Endothelial cell (in vitro differentiated cells): Measurements from ENCODE around the gene MOBP. TPM values are rescaled to one million over a fixed set of nuclear protein-coding genes. Genes with fewer than 3 reads are reported as not detected.

Experiments
- DNase-seq: peaks from one replicate; pipeline ENCODE4 v3.0.0; 2021; ENCODE audit warnings: low spot score
- H3K27ac Mint-ChIP-seq: one replicate; pipeline ENCODE4 v1.8.0; 2021; ENCODE audit warnings: mixed read lengths, inconsistent platforms; ENCODE audit not compliant: unreplicated experiment
- H3K27me3 Mint-ChIP-seq: one replicate; pipeline ENCODE4 v1.8.0; 2021; ENCODE audit warnings: mild to moderate bottlenecking, moderate library complexity, mixed read lengths, inconsistent platforms; ENCODE audit not compliant: unreplicated experiment
- H3K36me3 Mint-ChIP-seq: one replicate; pipeline ENCODE4 v1.8.0; 2021; ENCODE audit warnings: mild to moderate bottlenecking, low read depth, mixed read lengths, inconsistent platforms; ENCODE audit not compliant: unreplicated experiment
- H3K4me1 Mint-ChIP-seq: one replicate; pipeline ENCODE4 v1.8.0; 2021; ENCODE audit warnings: mild to moderate bottlenecking, mixed read lengths, inconsistent platforms; ENCODE audit not compliant: unreplicated experiment
- H3K4me3 Mint-ChIP-seq: one replicate; pipeline ENCODE4 v1.8.0; 2021; ENCODE audit warnings: mild to moderate bottlenecking, mixed read lengths, inconsistent platforms; ENCODE audit not compliant: unreplicated experiment
- H3K9me3 Mint-ChIP-seq: one replicate; pipeline ENCODE4 v1.8.0; 2021; ENCODE audit warnings: mixed read lengths, inconsistent platforms; ENCODE audit not compliant: unreplicated experiment
- total RNA-seq: library from RNA; stranded (reverse); fragmentation: NEBNext Ultra II Directional; extraction: Animal tissue kit (Norgen Biotek cat#: 25700); gene quantifications from one replicate; pipeline ENCODE4 v1.2.1, GENCODE V29; 2021; ENCODE audit not compliant: unreplicated experiment
- TF ChIP-seq, protein P1 (sequence below): fragments of 200-600 bp; sonication (generic); IDR thresholded peaks from one replicate; pipeline ENCODE4 v1.5.0; 2021; ENCODE audit warnings: antibody characterized with exemption; ENCODE audit not compliant: unreplicated experiment

The MOBP gene
- total RNA-seq, 1 donor from 2014 or later = not detected

DNA sequence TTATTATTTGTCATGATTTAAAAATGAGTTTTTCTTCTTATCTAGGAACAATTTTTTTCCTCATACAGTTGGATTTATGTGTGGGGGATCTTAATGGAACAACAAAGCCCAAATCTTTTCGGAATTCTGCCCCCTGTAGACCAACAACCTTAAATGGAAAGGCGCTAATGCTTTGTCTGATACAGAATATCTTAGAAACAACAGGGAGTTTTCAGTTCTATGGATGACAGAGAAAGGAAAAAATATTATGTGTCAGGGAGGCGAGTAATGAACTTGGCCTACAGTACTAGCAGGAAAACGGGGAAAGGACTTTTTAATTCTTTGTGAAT is 592 bp downstream of the MOBP start:
- H3K36me3 Mint-ChIP-seq = peaks cover 2% of the 10 kb centered on the region
- H3K9me3 Mint-ChIP-seq = no peaks in the 10 kb centered on the region
- DNase-seq = no peak
- no peak overlapping the region for H3K27ac Mint-ChIP-seq
- H3K4me1 Mint-ChIP-seq = no peaks in the 10 kb centered on the region
- TF ChIP-seq, protein P1, sequence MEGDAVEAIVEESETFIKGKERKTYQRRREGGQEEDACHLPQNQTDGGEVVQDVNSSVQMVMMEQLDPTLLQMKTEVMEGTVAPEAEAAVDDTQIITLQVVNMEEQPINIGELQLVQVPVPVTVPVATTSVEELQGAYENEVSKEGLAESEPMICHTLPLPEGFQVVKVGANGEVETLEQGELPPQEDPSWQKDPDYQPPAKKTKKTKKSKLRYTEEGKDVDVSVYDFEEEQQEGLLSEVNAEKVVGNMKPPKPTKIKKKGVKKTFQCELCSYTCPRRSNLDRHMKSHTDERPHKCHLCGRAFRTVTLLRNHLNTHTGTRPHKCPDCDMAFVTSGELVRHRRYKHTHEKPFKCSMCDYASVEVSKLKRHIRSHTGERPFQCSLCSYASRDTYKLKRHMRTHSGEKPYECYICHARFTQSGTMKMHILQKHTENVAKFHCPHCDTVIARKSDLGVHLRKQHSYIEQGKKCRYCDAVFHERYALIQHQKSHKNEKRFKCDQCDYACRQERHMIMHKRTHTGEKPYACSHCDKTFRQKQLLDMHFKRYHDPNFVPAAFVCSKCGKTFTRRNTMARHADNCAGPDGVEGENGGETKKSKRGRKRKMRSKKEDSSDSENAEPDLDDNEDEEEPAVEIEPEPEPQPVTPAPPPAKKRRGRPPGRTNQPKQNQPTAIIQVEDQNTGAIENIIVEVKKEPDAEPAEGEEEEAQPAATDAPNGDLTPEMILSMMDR = peak; percentile 20
- peaks cover 3% of the 10 kb centered on the region for H3K27me3 Mint-ChIP-seq
- H3K4me3 Mint-ChIP-seq = no peak overlapping the region

DNA sequence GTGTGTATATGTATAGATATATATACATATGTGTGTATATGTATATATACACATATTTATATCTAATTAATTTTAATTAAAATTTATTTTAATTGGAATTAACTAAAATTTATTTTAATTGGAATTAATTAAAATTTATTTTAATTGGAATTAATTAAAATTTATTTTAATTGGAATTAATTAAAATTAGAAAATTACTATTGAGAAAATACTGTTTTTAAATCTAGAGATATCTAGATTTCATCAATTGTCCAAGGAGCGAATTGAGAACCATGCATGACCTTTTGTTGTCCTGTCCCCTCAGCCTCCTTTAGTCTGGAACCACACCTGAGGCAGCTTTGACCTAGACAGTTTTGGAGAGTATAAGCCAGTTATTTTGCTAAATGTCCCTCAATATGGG is 1.8 kb downstream of the MOBP start:
- H3K36me3 Mint-ChIP-seq = peaks cover 8% of the 10 kb centered on the region
- peaks cover 3% of the 10 kb centered on the region for H3K27me3 Mint-ChIP-seq
- no peak overlapping the region for H3K4me3 Mint-ChIP-seq
- H3K9me3 Mint-ChIP-seq = no peaks in the 10 kb centered on the region
- no peaks in the 10 kb centered on the region for H3K4me1 Mint-ChIP-seq
- H3K27ac Mint-ChIP-seq = no peak overlapping the region
- TF ChIP-seq, protein P1 = no peak
- DNase-seq = no peak

DNA sequence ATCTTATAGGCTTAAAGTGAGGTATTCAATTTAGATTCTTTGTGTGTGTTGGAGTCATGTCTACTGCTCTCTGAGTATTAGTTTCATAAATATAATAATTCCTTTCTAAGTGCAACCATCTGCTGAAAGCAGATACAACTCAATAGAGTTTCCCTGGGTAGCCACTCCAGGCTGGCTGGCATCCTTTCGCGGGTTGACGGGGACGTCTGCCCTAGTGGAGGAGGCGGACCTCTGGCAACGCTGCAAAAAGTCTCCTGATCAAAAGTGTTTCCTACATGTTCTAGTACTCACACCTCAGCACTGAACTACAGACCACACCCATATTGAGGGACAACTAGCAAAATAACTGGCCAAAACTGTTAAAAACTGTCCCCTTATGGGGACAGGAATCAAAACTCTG is 2.5 kb downstream of the MOBP start:
- H3K4me1 Mint-ChIP-seq = no peaks in the 10 kb centered on the region
- H3K36me3 Mint-ChIP-seq = peaks cover 8% of the 10 kb centered on the region
- TF ChIP-seq, protein P1 = no peak
- no peaks in the 10 kb centered on the region for H3K9me3 Mint-ChIP-seq
- no peak for DNase-seq
- H3K27me3 Mint-ChIP-seq = peaks cover 3% of the 10 kb centered on the region
- no peak overlapping the region for H3K27ac Mint-ChIP-seq
- H3K4me3 Mint-ChIP-seq = no peak overlapping the region

DNA sequence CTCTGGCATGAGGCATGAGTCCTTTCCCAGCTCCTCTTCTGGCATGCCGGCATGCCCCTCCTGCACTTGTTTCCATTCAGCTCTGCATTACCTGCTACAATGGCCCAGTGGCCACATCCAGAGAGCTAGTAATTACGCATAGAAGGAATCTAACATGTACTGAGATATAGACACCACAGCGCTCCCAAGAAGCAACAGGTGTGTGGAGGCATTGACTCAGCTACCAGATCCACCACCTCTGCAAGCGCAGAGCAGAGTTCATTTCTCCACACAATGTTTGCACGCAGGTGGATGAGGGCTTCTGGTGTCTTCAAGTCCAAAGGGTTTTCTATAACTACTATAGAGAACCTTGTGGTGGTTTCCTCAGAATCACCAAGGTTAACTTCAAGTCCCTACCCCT is 4.2 kb downstream of the MOBP start:
- H3K9me3 Mint-ChIP-seq = no peaks in the 10 kb centered on the region
- H3K27me3 Mint-ChIP-seq = peaks cover 2% of the 10 kb centered on the region
- H3K27ac Mint-ChIP-seq = no peak overlapping the region
- no peak overlapping the region for H3K4me3 Mint-ChIP-seq
- TF ChIP-seq, protein P1 = no peak
- no peak for DNase-seq
- H3K4me1 Mint-ChIP-seq = no peaks in the 10 kb centered on the region
- H3K36me3 Mint-ChIP-seq = peaks cover 8% of the 10 kb centered on the region

DNA sequence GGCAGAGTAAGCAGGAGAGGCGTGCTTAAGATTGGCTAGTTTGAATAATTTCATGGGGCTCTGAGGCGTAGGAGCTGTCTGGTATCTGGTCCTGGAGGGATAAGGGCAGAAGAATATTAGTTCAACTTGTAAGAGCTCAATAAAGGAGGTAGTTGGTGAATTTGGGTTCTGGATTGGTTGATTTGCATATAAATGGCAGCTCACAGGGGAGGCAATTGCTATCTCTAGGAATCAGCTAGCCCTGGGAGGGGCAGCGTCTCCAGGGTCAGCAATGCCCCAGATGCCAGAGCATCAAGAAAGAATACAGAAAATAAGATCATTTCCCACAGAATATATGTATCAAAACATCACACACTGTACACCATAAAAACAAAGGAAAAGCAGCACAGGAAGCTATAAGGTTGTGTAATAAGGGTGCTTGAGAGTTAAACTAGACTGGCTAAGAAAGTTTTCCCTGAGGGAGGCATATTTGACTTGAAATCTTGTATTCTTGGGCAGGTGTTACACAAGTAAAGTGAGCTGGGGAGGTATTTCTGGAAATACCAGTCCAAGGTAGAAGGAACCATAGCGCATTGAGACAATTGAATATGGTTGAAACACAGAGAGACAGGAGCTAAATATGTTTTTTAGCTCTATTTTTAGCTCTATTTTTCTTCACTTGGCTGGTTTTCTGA is 6.1 kb downstream of the MOBP start:
- no peaks in the 10 kb centered on the region for H3K4me1 Mint-ChIP-seq
- peaks cover 8% of the 10 kb centered on the region for H3K36me3 Mint-ChIP-seq
- no peak for DNase-seq
- no peaks in the 10 kb centered on the region for H3K9me3 Mint-ChIP-seq
- H3K27ac Mint-ChIP-seq = no peak overlapping the region
- no peak overlapping the region for H3K4me3 Mint-ChIP-seq
- no peaks in the 10 kb centered on the region for H3K27me3 Mint-ChIP-seq
- TF ChIP-seq, protein P1 = no peak
